ENCODE results near the gene GAS2.

DNA sequence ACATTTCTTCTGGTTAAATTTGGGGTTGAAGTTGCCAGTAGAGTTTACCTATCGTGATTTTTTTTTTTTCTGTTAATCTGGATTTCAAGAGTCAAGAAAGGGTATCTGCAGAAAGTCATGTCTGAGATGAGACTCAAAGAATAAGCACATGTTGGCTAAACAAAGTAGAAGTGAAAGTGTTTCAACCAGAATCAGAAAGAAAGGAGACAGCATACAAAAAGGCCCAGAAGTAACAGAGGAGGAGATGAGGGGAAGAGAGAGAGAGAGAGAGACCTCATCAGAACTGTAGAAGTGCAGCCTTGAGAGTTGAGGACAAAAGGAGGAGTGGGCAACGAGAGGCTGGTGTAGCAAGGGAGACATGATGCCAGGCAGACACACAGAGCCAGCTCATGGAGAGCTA, 108.3 kb downstream of the GAS2 start:
- TF ChIP-seq POLR2A (IDR thresholded peaks at IDR 0.05): no peak
- TF ChIP-seq, protein P1, sequence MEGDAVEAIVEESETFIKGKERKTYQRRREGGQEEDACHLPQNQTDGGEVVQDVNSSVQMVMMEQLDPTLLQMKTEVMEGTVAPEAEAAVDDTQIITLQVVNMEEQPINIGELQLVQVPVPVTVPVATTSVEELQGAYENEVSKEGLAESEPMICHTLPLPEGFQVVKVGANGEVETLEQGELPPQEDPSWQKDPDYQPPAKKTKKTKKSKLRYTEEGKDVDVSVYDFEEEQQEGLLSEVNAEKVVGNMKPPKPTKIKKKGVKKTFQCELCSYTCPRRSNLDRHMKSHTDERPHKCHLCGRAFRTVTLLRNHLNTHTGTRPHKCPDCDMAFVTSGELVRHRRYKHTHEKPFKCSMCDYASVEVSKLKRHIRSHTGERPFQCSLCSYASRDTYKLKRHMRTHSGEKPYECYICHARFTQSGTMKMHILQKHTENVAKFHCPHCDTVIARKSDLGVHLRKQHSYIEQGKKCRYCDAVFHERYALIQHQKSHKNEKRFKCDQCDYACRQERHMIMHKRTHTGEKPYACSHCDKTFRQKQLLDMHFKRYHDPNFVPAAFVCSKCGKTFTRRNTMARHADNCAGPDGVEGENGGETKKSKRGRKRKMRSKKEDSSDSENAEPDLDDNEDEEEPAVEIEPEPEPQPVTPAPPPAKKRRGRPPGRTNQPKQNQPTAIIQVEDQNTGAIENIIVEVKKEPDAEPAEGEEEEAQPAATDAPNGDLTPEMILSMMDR (IDR thresholded peaks at IDR 0.05 in 4 of 5, conservative IDR thresholded peaks at IDR 0.05 in 1 of 5): no peak
